Measurements from ENCODE around the gene FOS.
A peak's percentile ranks its signal among the peaks of the same experiment; 100 is the strongest.

The FOS gene

GRCh38 chr14:75242546-75243273 lies 35.9 kb upstream of the FOS start:
- DNase-seq (ENCODE audit: low read depth in 2 of 2) = peak; percentile 80 to 94
- H3K4me3 ChIP-seq (replicated peaks in 1 of 2; ENCODE audit: low read depth in 2 of 2, low read length in 2 of 2) = no peak overlapping the region
- TF ChIP-seq, protein P1, sequence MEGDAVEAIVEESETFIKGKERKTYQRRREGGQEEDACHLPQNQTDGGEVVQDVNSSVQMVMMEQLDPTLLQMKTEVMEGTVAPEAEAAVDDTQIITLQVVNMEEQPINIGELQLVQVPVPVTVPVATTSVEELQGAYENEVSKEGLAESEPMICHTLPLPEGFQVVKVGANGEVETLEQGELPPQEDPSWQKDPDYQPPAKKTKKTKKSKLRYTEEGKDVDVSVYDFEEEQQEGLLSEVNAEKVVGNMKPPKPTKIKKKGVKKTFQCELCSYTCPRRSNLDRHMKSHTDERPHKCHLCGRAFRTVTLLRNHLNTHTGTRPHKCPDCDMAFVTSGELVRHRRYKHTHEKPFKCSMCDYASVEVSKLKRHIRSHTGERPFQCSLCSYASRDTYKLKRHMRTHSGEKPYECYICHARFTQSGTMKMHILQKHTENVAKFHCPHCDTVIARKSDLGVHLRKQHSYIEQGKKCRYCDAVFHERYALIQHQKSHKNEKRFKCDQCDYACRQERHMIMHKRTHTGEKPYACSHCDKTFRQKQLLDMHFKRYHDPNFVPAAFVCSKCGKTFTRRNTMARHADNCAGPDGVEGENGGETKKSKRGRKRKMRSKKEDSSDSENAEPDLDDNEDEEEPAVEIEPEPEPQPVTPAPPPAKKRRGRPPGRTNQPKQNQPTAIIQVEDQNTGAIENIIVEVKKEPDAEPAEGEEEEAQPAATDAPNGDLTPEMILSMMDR (IDR thresholded peaks at IDR 0.05; ENCODE audit: low read depth, low read length) = no peak

DNA sequence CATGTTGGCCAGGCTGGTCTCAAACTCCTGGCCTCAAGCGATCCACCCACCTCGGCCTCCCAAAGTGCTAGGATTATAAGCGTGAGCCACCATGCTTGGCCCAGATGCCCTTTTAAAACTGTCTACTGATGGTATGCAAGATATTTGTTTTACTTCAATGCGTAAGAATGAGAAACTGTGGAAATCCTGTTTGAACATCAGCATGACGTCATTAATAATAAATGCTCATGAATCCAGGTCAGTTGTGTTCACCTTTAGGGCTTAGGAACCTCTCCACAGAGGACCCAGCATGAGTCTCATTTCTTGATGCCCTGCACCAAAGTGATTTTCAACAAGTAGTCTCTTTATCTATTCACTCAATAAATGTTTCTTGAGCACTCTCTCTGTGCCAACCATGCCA lies 34.5 kb upstream of the FOS start:
- H3K4me3 ChIP-seq (replicated peaks in 1 of 2; ENCODE audit: low read depth in 2 of 2, low read length in 2 of 2) = no peak overlapping the region
- no peak for DNase-seq (ENCODE audit: low read depth in 2 of 2)
- TF ChIP-seq, protein P1 (IDR thresholded peaks at IDR 0.05; ENCODE audit: low read depth, low read length) = no peak

DNA sequence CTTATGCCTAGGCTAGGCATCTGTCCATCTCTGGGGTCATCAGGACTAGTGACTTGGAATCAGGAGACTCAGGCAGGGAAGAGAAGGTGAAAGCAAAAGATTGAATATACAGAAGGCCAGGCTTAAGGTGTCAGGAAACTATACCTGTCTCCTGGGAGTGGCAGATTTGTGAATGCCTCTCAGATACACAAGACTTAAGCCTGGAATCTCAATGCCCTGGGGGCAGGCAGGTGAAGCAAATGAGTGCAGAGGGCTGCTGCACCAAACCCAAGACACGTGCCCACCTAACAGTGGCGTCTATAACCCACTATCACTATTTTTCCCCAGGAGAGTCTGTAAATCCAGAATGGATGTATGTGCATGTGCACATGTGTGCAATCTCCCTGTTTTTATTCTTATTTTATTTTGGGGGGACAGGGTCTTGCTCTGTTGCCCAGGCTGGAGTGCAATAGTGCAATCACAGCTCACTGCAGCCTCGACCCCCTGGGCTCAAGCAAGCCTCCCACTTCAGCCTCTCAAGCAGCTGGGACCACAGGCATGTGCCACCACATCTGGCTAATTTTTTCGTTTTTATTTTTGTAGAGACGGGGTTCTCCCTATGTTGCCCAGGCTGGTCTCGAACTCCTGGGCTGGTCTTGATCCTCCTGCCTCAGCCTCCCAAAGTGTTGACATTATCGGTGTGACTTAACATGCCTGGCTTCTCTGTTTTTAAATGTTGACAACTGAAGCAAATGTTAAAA lies 31.9 kb upstream of the FOS start:
- TF ChIP-seq, protein P1 (IDR thresholded peaks at IDR 0.05; ENCODE audit: low read depth, low read length) = no peak
- no peak overlapping the region for H3K4me3 ChIP-seq (replicated peaks in 1 of 2; ENCODE audit: low read depth in 2 of 2, low read length in 2 of 2)
- DNase-seq (ENCODE audit: low read depth in 2 of 2) = no peak

- TF ChIP-seq, protein P1 (IDR thresholded peaks at IDR 0.05; ENCODE audit: low read depth, low read length) = no peak
- no peak for DNase-seq (ENCODE audit: low read depth in 2 of 2)
- no peak overlapping the region for H3K4me3 ChIP-seq (replicated peaks in 1 of 2; ENCODE audit: low read depth in 2 of 2, low read length in 2 of 2)
Measured at GRCh38 chr14:75247286-75247922, 31.2 kb upstream of the FOS start.

DNA sequence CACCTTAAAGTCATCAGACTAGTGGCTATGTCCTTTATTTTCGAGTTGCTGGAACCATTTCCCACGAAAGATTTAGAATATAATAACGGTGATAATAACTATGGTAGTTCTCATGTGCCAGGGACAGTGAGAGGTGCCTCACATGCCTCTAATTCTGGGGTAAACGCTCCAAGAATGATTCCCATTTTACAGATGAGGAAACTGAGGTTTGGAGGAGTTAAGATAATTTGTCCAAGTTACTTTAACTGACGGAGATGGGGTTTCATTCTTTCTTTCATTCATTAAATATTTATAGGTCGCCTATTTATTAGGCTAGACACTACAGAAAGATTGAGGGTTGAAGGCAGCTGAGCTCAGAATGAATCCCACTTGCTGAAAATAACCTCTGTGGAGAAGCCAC lies 30.7 kb upstream of the FOS start:
- TF ChIP-seq, protein P1 (IDR thresholded peaks at IDR 0.05; ENCODE audit: low read depth, low read length) = no peak
- H3K4me3 ChIP-seq (replicated peaks in 1 of 2; ENCODE audit: low read depth in 2 of 2, low read length in 2 of 2) = no peak overlapping the region

DNA sequence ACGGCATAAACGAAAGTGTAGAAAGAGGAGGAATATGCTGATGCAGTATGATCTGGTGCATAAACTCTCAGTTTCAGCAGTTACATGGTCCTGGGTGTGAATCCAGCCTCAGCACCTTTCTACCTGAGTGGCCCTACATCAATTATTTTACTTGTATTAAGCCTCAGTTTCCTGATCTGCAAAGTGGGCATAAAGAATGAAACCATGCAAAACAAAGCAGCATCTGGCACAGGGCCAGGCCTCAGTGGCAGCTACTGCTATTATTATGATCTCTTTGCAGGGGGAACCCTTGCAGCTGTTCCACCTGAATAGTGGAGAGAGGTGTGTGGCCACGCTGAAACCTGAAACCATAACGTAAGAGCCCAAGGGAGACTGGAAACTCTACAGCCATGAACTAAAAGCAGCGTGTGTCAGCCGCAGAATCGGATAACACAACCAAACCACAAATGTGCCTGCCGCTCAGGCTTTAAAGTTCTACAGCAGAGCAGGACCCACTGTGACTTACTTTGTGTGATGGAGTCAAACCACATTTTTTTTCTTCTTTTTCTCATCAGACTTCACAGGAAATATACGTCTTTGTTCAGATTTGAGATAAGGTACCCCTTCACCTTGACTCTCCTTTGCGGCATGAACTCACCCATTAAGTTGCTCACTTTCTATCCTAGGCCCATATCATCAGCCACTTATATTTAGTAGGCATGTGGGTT lies 29.2 kb upstream of the FOS start:
- H3K4me3 ChIP-seq (replicated peaks in 1 of 2; ENCODE audit: low read depth in 2 of 2, low read length in 2 of 2) = no peak overlapping the region
- no peak for DNase-seq (ENCODE audit: low read depth in 2 of 2)
- TF ChIP-seq, protein P1 (IDR thresholded peaks at IDR 0.05; ENCODE audit: low read depth, low read length) = no peak

More for the DNA sequence above, 30.7 kb upstream of the FOS start:
- no peak for DNase-seq (ENCODE audit: low read depth in 2 of 2)
